GM10266 (cell line): Measurements from ENCODE around the gene PPP4R3B.

ENCODE experiments used
- DNase-seq: peaks from one replicate; pipeline ENCODE4 v3.0.0; 2012; ENCODE audit errors: extremely low spot score
- TF ChIP-seq, protein P1 (sequence below): IDR thresholded peaks from 2 replicates; pipeline ENCODE4 v1.5.1; 2012; ENCODE audit warnings: mild to moderate bottlenecking, low read depth; ENCODE audit not compliant: control insufficient read depth, insufficient read depth; ENCODE audit errors: missing control alignments

The PPP4R3B gene

DNA sequence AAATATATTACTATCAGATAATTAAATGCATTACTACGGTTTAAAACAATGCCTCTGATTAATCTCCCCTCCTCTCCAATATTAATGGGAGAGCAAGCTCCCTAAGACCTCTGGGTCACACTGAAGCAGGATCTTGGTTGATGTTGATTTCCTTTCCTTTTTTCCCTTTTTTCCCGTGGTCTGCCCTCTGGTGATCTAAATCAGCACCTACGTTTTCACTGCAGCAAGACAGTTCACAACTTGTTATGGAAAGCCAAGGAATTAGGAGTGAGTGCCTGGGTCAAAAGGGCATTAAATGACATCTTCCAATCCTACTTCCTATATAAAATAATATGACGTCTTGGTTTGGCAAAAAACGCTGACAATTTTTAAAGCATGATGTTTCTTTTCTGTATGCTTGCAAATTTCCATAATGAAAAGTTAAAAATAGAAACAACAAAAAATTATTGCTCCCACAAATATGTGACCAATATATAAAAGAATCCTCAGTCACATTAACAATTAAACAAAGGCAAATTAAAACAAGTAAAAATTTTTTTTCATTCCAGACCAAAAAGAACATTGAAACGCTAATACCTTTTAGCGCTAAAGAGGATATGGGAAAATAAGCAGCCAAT is 105.8 kb downstream of the PPP4R3B start:
- TF ChIP-seq, protein P1, sequence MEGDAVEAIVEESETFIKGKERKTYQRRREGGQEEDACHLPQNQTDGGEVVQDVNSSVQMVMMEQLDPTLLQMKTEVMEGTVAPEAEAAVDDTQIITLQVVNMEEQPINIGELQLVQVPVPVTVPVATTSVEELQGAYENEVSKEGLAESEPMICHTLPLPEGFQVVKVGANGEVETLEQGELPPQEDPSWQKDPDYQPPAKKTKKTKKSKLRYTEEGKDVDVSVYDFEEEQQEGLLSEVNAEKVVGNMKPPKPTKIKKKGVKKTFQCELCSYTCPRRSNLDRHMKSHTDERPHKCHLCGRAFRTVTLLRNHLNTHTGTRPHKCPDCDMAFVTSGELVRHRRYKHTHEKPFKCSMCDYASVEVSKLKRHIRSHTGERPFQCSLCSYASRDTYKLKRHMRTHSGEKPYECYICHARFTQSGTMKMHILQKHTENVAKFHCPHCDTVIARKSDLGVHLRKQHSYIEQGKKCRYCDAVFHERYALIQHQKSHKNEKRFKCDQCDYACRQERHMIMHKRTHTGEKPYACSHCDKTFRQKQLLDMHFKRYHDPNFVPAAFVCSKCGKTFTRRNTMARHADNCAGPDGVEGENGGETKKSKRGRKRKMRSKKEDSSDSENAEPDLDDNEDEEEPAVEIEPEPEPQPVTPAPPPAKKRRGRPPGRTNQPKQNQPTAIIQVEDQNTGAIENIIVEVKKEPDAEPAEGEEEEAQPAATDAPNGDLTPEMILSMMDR: no peak
- DNase-seq: no peak

DNA sequence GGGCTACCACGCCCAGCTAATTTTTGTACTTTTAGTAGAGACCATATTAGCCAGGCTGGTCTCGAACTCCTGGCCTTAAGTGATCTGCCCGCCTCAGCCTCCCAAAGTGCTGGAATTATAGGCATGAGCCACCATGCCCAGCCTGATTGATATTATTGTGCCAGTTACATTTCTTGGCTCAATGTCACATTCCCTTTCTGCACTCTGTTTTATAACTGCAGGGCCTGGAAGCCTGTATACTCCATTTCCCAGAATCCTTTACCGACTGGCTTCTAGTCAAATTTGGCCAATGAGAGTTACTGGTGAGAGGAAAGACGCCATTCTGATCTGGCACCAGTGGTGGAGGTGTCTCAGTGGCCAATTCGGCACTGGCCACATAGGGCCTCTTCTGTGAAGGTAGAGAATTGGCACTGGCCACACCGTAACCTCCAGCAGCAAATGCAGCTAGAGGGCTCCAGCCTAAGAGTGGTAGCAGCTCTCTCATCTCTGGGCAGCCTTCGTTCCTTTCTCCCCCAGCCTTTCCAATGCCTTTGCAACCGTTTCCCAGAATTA is 114.8 kb downstream of the PPP4R3B start:
- no peak for DNase-seq
- TF ChIP-seq, protein P1: no peak

DNA sequence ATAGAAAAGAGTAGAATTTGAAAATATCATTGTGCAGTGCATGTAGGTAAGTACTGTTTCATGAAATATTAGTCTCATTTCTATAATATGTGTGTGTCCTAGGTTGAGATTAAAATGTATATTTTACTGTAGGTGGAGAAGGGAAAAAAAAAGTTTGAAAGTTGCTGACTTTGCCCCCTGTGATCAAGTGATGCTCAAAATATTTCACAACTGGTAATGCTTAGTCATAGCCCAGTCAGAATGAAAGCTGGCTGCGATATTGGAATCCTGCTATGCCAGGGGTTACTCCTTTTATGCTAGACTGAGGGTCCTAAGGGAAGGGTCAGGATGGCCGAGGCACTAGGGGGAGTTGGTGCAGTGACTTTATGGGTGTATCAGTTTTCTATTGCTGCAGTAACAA is 117.4 kb downstream of the PPP4R3B start:
- no peak for DNase-seq
- TF ChIP-seq, protein P1: no peak

DNA sequence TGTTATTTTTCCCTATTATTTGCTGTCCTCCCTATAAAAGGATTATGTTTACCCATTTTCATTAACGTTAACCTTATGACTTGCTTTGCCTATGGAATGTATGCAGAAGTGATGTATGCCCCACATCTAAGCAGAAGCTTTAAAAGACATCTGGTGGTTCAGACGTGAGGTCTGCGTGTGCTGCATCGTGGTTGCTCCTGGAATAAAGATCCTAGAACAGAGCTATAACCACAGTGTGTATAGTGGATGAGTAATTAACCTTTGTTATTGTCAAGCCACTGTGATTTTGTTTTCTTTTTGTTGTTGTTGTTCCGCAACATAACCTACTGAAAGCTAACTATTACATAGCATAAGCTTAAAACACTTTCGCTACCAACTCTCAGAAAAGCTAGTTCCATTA is 118.8 kb downstream of the PPP4R3B start:
- DNase-seq: no peak
- TF ChIP-seq, protein P1: no peak
